HepG2 (cell line): Measurements from ENCODE around the gene HLCS. TPM values are rescaled to one million over a fixed set of nuclear protein-coding genes. Genes with fewer than 3 reads are reported as not detected.

ENCODE experiments used
- ATAC-seq: fragments of 200-7000 bp; cut with Tn5 transposase; 3 replicates; pipeline ENCODE4 v1.9.1; 2020; ENCODE audit warnings: mild to moderate bottlenecking, moderate library complexity
- BruUV-seq: library from RNA; stranded (reverse); fragments of 400-500 nt; replicated peaks from 2 replicates; lab custom pipeline; 2021; lab: Mats Ljungman, UMichigan
- CTCF ChIA-PET: fragments of 300-600 bp; formaldehyde crosslinking; extraction: SDS; loops from one replicate; lab custom pipeline; 2021; ENCODE audit warnings: low total read pairs, inconsistent platforms, low intra/inter-chr PET ratio; lab: Yijun Ruan, JAX
- POLR2A ChIA-PET: fragments of 350-600 bp; sonication (Branson Sonifier 250); formaldehyde crosslinking; loops from one replicate; lab custom pipeline; 2020; ENCODE audit warnings: antibody characterized with exemption, inconsistent platforms; lab: Yijun Ruan, JAX
- DNase-seq: peaks from one replicate; pipeline ENCODE4 v3.0.0-alpha.2; 2015; ENCODE audit warnings: low spot score
- FAIRE-seq: peaks from 3 replicates; lab custom pipeline; 2011; peaks lifted over from hg19 to GRCh38; lab: Jason Lieb, UNC
- H2AFZ ChIP-seq: one replicate; pipeline ENCODE4 v1.6.1; 2011; ENCODE audit warnings: low read length, inconsistent platforms
- H3K27ac ChIP-seq: fragments of 300-600 bp; 3 replicates; pipeline ENCODE4 v1.8.0; 2011; ENCODE audit warnings: mixed run types, mild to moderate bottlenecking, mixed read lengths, low read length, inconsistent platforms; ENCODE audit not compliant: insufficient read depth; ENCODE audit errors: extremely low read length
- H3K27me3 ChIP-seq, 2 experiments: fragments of 200-600 bp in 1 of 2; 2 replicates in 1 of 2; 3 replicates in 1 of 2; pipeline versions ENCODE4 v1.6.0 to v1.8.0; 2011; ENCODE audit warnings: low read length in 2 of 2, mild to moderate bottlenecking in 2 of 2, moderate library complexity in 2 of 2, inconsistent platforms in 1 of 2; ENCODE audit not compliant: insufficient read depth in 2 of 2, control insufficient read depth in 1 of 2
- H3K36me3 ChIP-seq, 2 experiments: fragments of 200-600 bp in 1 of 2; replicated peaks in 1 of 2; 2 replicates in 1 of 2; 3 replicates in 1 of 2; pipeline versions ENCODE4 v1.5.1 to v1.8.0; 2011; ENCODE audit warnings: low read length in 2 of 2, inconsistent platforms in 1 of 2; ENCODE audit not compliant: insufficient read depth in 2 of 2, control insufficient read depth in 1 of 2
- H3K4me1 ChIP-seq: 2 replicates; pipeline ENCODE4 v1.5.1; 2012; ENCODE audit warnings: low read length, inconsistent platforms; ENCODE audit not compliant: insufficient read depth
- H3K4me2 ChIP-seq: 2 replicates; pipeline ENCODE4 v1.6.0; 2011; ENCODE audit warnings: low read depth, low read length, inconsistent platforms
- H3K4me3 ChIP-seq, 3 experiments: fragments of 200-600 bp in 1 of 3; sonication (generic), shearing (Covaris generic) in 1 of 3; replicated peaks in 1 of 3; 2 replicates each; pipeline ENCODE4 v1.5.1; 2011 to 2016; ENCODE audit warnings: low read length in 3 of 3, inconsistent platforms in 2 of 3, low read depth in 2 of 3, mild to moderate bottlenecking in 2 of 3, control low read depth in 1 of 3, mixed read lengths in 1 of 3; ENCODE audit not compliant: insufficient read depth in 1 of 3
- H3K79me2 ChIP-seq: one replicate; pipeline ENCODE4 v1.6.1; 2011; ENCODE audit warnings: low read length, inconsistent platforms; ENCODE audit not compliant: insufficient read depth
- H3K9ac ChIP-seq: 2 replicates; pipeline ENCODE4 v1.6.0; 2011; ENCODE audit warnings: mild to moderate bottlenecking, low read depth, low read length, inconsistent platforms; ENCODE audit not compliant: insufficient read depth
- H3K9me3 ChIP-seq: 2 replicates; pipeline ENCODE4 v1.5.1; 2012; ENCODE audit warnings: mild to moderate bottlenecking, low read length
- H4K20me1 ChIP-seq: 2 replicates; pipeline ENCODE4 v1.6.0; 2011; ENCODE audit warnings: inconsistent platforms, mild to moderate bottlenecking, low read length, moderate library complexity; ENCODE audit not compliant: insufficient read depth
- HDAC1 ChIP-seq: sonication (generic); formaldehyde crosslinking; IDR thresholded peaks from 2 replicates; pipeline ENCODE4 v1.5.1; 2020; ENCODE audit warnings: mild to moderate bottlenecking, missing genetic modification reagents
- MAFF ChIP-seq: IDR thresholded peaks from 2 replicates; pipeline ENCODE4 v1.6.1; 2011; ENCODE audit warnings: low read depth, low read length, improper control_type of control experiment
- MLXIP ChIP-seq: sonication (generic); formaldehyde crosslinking; IDR thresholded peaks from 2 replicates; pipeline ENCODE4 v1.9.0; 2021; ENCODE audit warnings: missing genetic modification reagents, borderline replicate concordance
- MTF2 ChIP-seq: sonication (generic); formaldehyde crosslinking; IDR thresholded peaks from 2 replicates; pipeline ENCODE4 v1.5.0; 2020; ENCODE audit warnings: missing genetic modification reagents, borderline replicate concordance
- NFKBIZ ChIP-seq: IDR thresholded peaks from 2 replicates; pipeline ENCODE4 v1.6.1; 2018; ENCODE audit warnings: missing genetic modification reagents, missing compliant biosample characterization
- SAP130 ChIP-seq: IDR thresholded peaks from 2 replicates; pipeline ENCODE4 v1.6.1; 2016; ENCODE audit warnings: low read depth
- SKIL ChIP-seq: sonication (generic); formaldehyde crosslinking; IDR thresholded peaks from 2 replicates; pipeline ENCODE4 v1.8.0; 2022; ENCODE audit warnings: missing genetic modification reagents, mild to moderate bottlenecking, moderate library complexity, borderline replicate concordance
- SRY ChIP-seq: sonication (generic); formaldehyde crosslinking; IDR thresholded peaks from 2 replicates; pipeline ENCODE4 v1.8.0; 2022; ENCODE audit warnings: mild to moderate bottlenecking, missing genetic modification reagents
- TBP ChIP-seq: sonication (generic); formaldehyde crosslinking; IDR thresholded peaks from 2 replicates; pipeline ENCODE4 v1.5.0; 2020; ENCODE audit warnings: missing genetic modification reagents
- TMF1 ChIP-seq: sonication (generic); formaldehyde crosslinking; IDR thresholded peaks from 2 replicates; pipeline ENCODE4 v1.8.1; 2022; ENCODE audit warnings: low read depth, missing genetic modification reagents
- ZHX1 ChIP-seq: sonication (generic); formaldehyde crosslinking; IDR thresholded peaks from 2 replicates; pipeline ENCODE4 v1.8.1; 2022; ENCODE audit warnings: low read depth, mild to moderate bottlenecking, missing genetic modification reagents
- ZMYM4 ChIP-seq: sonication (generic); formaldehyde crosslinking; IDR thresholded peaks from 2 replicates; pipeline ENCODE4 v1.8.1; 2023; ENCODE audit warnings: mild to moderate bottlenecking, missing genetic modification reagents
- ZNF556 ChIP-seq: sonication (generic); formaldehyde crosslinking; IDR thresholded peaks from 2 replicates; pipeline ENCODE4 v1.4.0; 2020; ENCODE audit warnings: mild to moderate bottlenecking, missing genetic modification reagents, borderline replicate concordance
- ZSCAN20 ChIP-seq: sonication (generic); formaldehyde crosslinking; IDR thresholded peaks from 2 replicates; pipeline ENCODE4 v1.4.0; 2020; ENCODE audit warnings: missing genetic modification reagents, mild to moderate bottlenecking, borderline replicate concordance
- WGBS: methylation state at CpG from one replicate; pipeline ENCODE4 v1.1.6; 2017; ENCODE audit warnings: low lambda C conversion rate; 5-methylcytosine and 5-hydroxymethylcytosine counted together
- in situ Hi-C: cut with HindIII; loops from 2 replicates; pipeline ENCODE4 v1.10.0; 2017; ENCODE audit warnings: low pct_unique_long_range_greater_than_20kb; ENCODE audit not compliant: extremely low pct_ligation_motif_present
- intact Hi-C: fragments of 100-400 bp; cut with micrococcal nuclease; formaldehyde crosslinking; loops from one replicate; pipeline ENCODE4 v1.10.0; 2022; ENCODE audit not compliant: unreplicated experiment
- polyA plus RNA-seq, 8 experiments: library from polyadenylated mRNA; depleted of rRNA in 3 of 8; stranded (reverse) in 7 of 8; unstranded in 1 of 8; fragments of >200 nt; fragmentation: Illumina TruSeq in 4 of 8; extraction: Trizol in 4 of 8; gene quantifications; 2 replicates each; pipeline versions ENCODE4 v1.2.1 to v1.2.3, GENCODE V29; 2011 to 2016; ENCODE audit warnings: low read depth in 4 of 8, missing spikeins in 1 of 8, mixed read lengths in 1 of 8; ENCODE audit not compliant: insufficient read depth in 1 of 8
- total RNA-seq, 5 experiments: library from RNA; depleted of rRNA; stranded (reverse); fragments of >200 nt; fragmentation: Illumina TruSeq; extraction: Trizol; gene quantifications; 2 replicates each; pipeline ENCODE4 v1.2.3, GENCODE V29; 2016; ENCODE audit warnings: low read depth in 1 of 5

HLCS gene
- total and polyA plus RNA-seq, 2 of the 13 experiments (the other 11 are each of a cell fraction or from before 2014, with no cell fraction given), result 7.9 to 12.3 TPM

- H3K27ac ChIP-seq, result no peak overlapping the region
- no peak overlapping the region for H3K4me2 ChIP-seq
- CTCF ChIA-PET, result no interaction called here
- TF ChIP-seq TBP (CRISPR knock-in tag) (no peak), NFKBIZ (no peak), ZSCAN20 (no peak), TMF1 (CRISPR knock-in tag) (no peak), MLXIP (CRISPR knock-in tag) (no peak), HDAC1 (CRISPR knock-in tag) (no peak), MTF2 (CRISPR knock-in tag) (no peak), ZNF556 (no peak), ZMYM4 (CRISPR knock-in tag) (no peak), SAP130 (CRISPR knock-in tag) (no peak), SKIL (CRISPR knock-in tag) (no peak), SRY (no peak), ZHX1 (CRISPR knock-in tag) (no peak), MAFF (no peak)
Observed at GRCh38 chr21:36968414-36968813, 1.9 kb upstream of the HLCS start.

More at GRCh38 chr21:36968414-36968813, 1.9 kb upstream of the HLCS start:
- BruUV-seq, result no TSS peak
- intact Hi-C loops (no loop called here), in situ Hi-C loops (no loop called here)
- FAIRE-seq, result no peak
- H3K36me3 ChIP-seq, result peaks cover 0 to 7% of the 10 kb centered on the region in 2 experiments; a peak in 3 of 5 replicates
- POLR2A ChIA-PET, result no interaction called here
- peaks cover 9% of the 10 kb centered on the region for H3K79me2 ChIP-seq
- no peak overlapping the region for H3K9ac ChIP-seq
- WGBS, result 75% methylated on average over 4 of the region's 4 CpGs
- H2AFZ ChIP-seq, result no peak overlapping the region
- no peaks in the 10 kb centered on the region for H4K20me1 ChIP-seq
- no peak for ATAC-seq
- no peak for DNase-seq
- H3K27me3 ChIP-seq, result no peaks in the 10 kb centered on the region
- no peaks in the 10 kb centered on the region for H3K9me3 ChIP-seq
- H3K4me1 ChIP-seq, result peaks cover 25% of the 10 kb centered on the region
- no peak overlapping the region for H3K4me3 ChIP-seq
